GM12878 (cell line): ENCODE data around the gene RAB36.

Source experiments
- CREB1 ChIP-seq: IDR thresholded peaks from 2 replicates; pipeline ENCODE4 v1.6.1; 2012; ENCODE audit warnings: low read depth, mild to moderate bottlenecking, inconsistent platforms
- YY1 ChIP-seq: IDR thresholded peaks from 2 replicates; pipeline ENCODE4 v1.6.1; 2011; ENCODE audit warnings: low read depth, mild to moderate bottlenecking, low read length
- TF ChIP-seq, protein P1 (sequence below), 3 experiments: IDR thresholded peaks in 2 of 3; conservative IDR thresholded peaks in 1 of 3; 2 replicates each; pipeline ENCODE4 v1.5.1; 2011; ENCODE audit warnings: low read depth in 3 of 3, low read length in 3 of 3, mild to moderate bottlenecking in 3 of 3, control low read depth in 2 of 3, moderate library complexity in 2 of 3, inconsistent platforms in 1 of 3, mixed read lengths in 1 of 3; ENCODE audit not compliant: control insufficient read depth in 2 of 3, insufficient read depth in 1 of 3; ENCODE audit errors: extremely low read depth in 1 of 3

DNA sequence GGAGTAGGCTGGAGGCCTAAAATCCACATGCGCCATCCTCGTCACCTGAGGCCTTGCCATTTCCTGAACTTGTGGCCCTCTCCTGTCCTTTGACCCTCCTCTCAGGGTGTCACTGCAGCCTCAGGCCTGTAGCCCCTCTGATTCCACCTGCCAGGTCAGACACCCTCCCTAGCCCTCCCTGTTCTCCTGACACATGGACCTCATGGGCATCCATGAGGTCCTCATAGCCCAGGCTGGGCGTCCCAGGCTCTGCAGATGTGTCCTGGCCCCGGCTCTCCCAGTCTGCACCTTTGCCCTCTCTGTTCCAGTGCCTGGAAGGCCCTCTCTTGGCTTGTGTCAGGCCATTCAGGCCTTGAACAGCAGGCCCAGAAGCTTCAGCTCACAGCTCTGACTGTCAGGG, 15.8 kb downstream of the RAB36 start:
- no peak for TF ChIP-seq YY1
- TF ChIP-seq, protein P1, sequence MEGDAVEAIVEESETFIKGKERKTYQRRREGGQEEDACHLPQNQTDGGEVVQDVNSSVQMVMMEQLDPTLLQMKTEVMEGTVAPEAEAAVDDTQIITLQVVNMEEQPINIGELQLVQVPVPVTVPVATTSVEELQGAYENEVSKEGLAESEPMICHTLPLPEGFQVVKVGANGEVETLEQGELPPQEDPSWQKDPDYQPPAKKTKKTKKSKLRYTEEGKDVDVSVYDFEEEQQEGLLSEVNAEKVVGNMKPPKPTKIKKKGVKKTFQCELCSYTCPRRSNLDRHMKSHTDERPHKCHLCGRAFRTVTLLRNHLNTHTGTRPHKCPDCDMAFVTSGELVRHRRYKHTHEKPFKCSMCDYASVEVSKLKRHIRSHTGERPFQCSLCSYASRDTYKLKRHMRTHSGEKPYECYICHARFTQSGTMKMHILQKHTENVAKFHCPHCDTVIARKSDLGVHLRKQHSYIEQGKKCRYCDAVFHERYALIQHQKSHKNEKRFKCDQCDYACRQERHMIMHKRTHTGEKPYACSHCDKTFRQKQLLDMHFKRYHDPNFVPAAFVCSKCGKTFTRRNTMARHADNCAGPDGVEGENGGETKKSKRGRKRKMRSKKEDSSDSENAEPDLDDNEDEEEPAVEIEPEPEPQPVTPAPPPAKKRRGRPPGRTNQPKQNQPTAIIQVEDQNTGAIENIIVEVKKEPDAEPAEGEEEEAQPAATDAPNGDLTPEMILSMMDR (IDR thresholded peaks at IDR 0.05 in 2 of 3, conservative IDR thresholded peaks at IDR 0.05 in 1 of 3; ENCODE audit: control insufficient read depth in 2 of 3, extremely low read depth in 1 of 3, insufficient read depth in 1 of 3, low read depth in 3 of 3, low read length in 3 of 3): no peak
- no peak for TF ChIP-seq CREB1
